Activated CD8-positive, alpha-beta T cell treated with anti-CD3 and anti-CD28 coated beads for 36 hours (primary cell): ENCODE results near the gene FKBP5. TPM values are rescaled to one million over a fixed set of nuclear protein-coding genes. Genes with fewer than 3 reads are reported as not detected.

ENCODE experiments used
- ATAC-seq: fragments of 200-7000 bp; cut with Tn5 transposase; one replicate; pipeline ENCODE4 v1.10.0; 2021; ENCODE audit warnings: mild to moderate bottlenecking, moderate library complexity
- CTCF ChIA-PET: fragments of 350-600 bp; sonication (Branson Sonifier 250); formaldehyde crosslinking; loops from one replicate; lab custom pipeline; 2021; ENCODE audit warnings: antibody characterized with exemption; lab: Charles Lee
- POLR2A ChIA-PET: fragments of 350-600 bp; sonication (Branson Sonifier 250); formaldehyde crosslinking; loops from one replicate; lab custom pipeline; 2021; ENCODE audit warnings: antibody characterized with exemption; lab: Charles Lee
- DNase-seq: peaks from one replicate; pipeline ENCODE4 v3.0.0-alpha.2; 2020
- H3K27ac Mint-ChIP-seq: one replicate; pipeline ENCODE4 v1.8.0; 2021; ENCODE audit warnings: mild to moderate bottlenecking, mixed read lengths
- H3K27me3 Mint-ChIP-seq: one replicate; pipeline ENCODE4 v1.8.0; 2021; ENCODE audit warnings: mixed read lengths
- H3K36me3 Mint-ChIP-seq: one replicate; pipeline ENCODE4 v1.8.0; 2021; ENCODE audit warnings: low read depth, mixed read lengths
- H3K4me1 Mint-ChIP-seq: one replicate; pipeline ENCODE4 v1.8.0; 2021; ENCODE audit warnings: low read depth, mixed read lengths
- H3K4me3 Mint-ChIP-seq: one replicate; pipeline ENCODE4 v1.8.0; 2021; ENCODE audit warnings: mild to moderate bottlenecking, moderate library complexity, mixed read lengths
- H3K9me3 Mint-ChIP-seq: one replicate; pipeline ENCODE4 v1.8.0; 2021; ENCODE audit warnings: mixed read lengths
- CTCF ChIP-seq: fragments of 200-600 bp; IDR thresholded peaks from one replicate; pipeline ENCODE4 v1.8.0; 2022; ENCODE audit warnings: antibody characterized with exemption, mild to moderate bottlenecking
- intact Hi-C: fragments of 100-400 bp; cut with micrococcal nuclease; formaldehyde crosslinking; loops from one replicate; pipeline ENCODE4 v1.10.0; 2022
- total RNA-seq, 2 experiments: library from RNA; stranded (reverse); gene quantifications; one replicate each; pipeline ENCODE4 v1.2.3, GENCODE V29; 2021

FKBP5 gene
- total RNA-seq, 2 experiments from 2014 or later, result 90.6 to 93.4 TPM

- Mint-ChIP-seq H3K4me1 (peaks cover 40% of the 10 kb centered on the region), H3K27ac (peak overlapping the region; percentile 91), H3K9me3 (no peaks in the 10 kb centered on the region), H3K4me3 (peak overlapping the region; percentile 56), H3K36me3 (peaks cover 14% of the 10 kb centered on the region), H3K27me3 (no peaks in the 10 kb centered on the region)
- ATAC-seq (peak; percentile 54), DNase-seq (no peak)
- intact Hi-C loops, result loop anchor here (5.0 kb wide), 2 partner anchors 58 to 67 kb away; no protein-coding TSS in a partner anchor
- ChIA-PET POLR2A (interaction anchor here (0.7 to 3.2 kb wide), 10 partner anchors 12 to 922 kb away, joined by 3 to 13 read pairs (median 4); partner anchors contain the start of genes ARMC12 and FKBP5), CTCF (interaction anchor here (0.6 to 4.6 kb wide), 13 partner anchors 11 to 101 kb away, joined by 3 to 36 read pairs (median 4); partner anchors contain the start of gene ARMC12)
- no peak for TF ChIP-seq CTCF
These were observed 19.2 kb downstream of the FKBP5 start for GRCh38 chr6:35669451-35670045.

DNA sequence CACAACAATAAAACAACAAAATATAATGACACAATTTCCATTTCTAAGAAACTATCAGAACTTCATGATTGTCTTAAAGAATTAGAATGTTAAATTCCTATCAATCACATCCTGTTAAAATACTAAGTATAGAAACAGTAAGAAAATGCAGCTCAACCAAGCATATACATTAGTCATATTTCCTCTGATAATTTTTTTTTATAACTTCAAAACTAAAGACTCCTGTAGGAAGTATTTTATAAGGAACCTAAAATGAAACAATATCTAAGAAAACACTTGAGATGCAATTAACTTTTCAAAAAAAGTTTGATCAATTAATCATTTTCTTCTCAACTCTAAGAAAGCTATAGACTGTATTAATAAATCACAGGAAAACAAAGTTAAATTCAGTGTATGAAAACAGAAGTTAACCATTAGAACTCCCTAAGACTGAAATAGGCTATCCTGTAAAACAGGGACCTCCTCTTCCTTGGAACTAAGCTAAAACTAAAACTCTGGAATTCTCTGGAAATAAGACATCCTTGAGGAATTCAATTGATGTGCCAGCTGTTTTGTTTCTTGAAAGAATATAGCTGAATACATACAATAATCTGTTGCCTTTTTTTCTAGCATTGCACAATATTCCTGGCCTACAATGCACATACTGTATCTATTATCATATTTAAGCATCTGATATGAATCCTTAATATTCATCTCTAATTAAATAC lies 19.8 kb downstream of the FKBP5 start:
- Mint-ChIP-seq H3K9me3 (no peaks in the 10 kb centered on the region), H3K36me3 (peaks cover 14% of the 10 kb centered on the region), H3K4me1 (peaks cover 34% of the 10 kb centered on the region), H3K27ac (peak overlapping the region; percentile 91), H3K4me3 (peak overlapping the region; percentile 68), H3K27me3 (no peaks in the 10 kb centered on the region)
- TF ChIP-seq CTCF, result no peak
- CTCF ChIA-PET, result interaction anchor here (0.7 to 4.6 kb wide), 14 partner anchors 8 to 100 kb away, joined by 3 to 36 read pairs (median 4); partner anchors contain the start of gene ARMC12
- no peak for DNase-seq
- ATAC-seq, result no peak
- intact Hi-C loops, result loop anchor here (5.0 kb wide), 2 partner anchors 58 to 67 kb away; no protein-coding TSS in a partner anchor
- POLR2A ChIA-PET, result interaction anchor here (0.7 to 3.2 kb wide), 8 partner anchors 13 to 921 kb away, joined by 3 to 13 read pairs (median 4); partner anchors contain the start of gene FKBP5

- ChIA-PET POLR2A (interaction anchor here (0.6 to 3.2 kb wide), 3 partner anchors 12 to 65 kb away, joined by 3 to 13 read pairs (median 4); no protein-coding TSS in a partner anchor), CTCF (interaction anchor here (1.0 to 4.6 kb wide), 7 partner anchors 9 to 84 kb away, joined by 3 to 36 read pairs (median 3); partner anchors contain the start of gene ARMC12)
- ATAC-seq (no peak), DNase-seq (no peak)
- Mint-ChIP-seq H3K27me3 (no peaks in the 10 kb centered on the region), H3K4me3 (peak overlapping the region; percentile 68), H3K9me3 (no peaks in the 10 kb centered on the region), H3K27ac (peak overlapping the region; percentile 91), H3K36me3 (peaks cover 14% of the 10 kb centered on the region), H3K4me1 (peaks cover 31% of the 10 kb centered on the region)
- TF ChIP-seq CTCF, result no peak
- intact Hi-C loops, result loop anchor here (5.0 kb wide), 2 partner anchors 59 to 66 kb away; no protein-coding TSS in a partner anchor
These were observed 20.6 kb downstream of the FKBP5 start for GRCh38 chr6:35668096-35668495.

DNA sequence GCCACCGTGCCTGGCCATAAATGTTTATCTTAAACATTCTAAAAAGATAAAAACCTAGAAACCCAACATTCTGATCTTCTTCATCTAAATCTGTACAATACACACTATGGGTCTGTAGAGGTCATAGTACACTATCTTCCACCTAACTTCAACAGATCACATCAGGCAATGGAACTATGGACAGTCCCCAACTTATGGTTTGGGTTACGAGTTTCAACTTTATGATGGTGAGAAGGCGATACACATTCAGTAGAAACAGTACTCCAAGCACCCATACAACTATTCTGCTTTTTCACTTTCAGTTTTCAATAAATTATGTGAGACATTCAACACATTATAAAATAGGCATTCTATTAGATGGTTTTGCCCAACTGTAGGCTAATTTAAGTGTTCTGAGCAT lies 23.1 kb downstream of the FKBP5 start:
- intact Hi-C loops, result loop anchor here (5.0 kb wide), 2 partner anchors 62 to 63 kb away; no protein-coding TSS in a partner anchor
- ChIA-PET POLR2A (interaction anchor here (1.8 kb wide), 1 partner anchor 11 kb away, joined by 4 read pairs; no protein-coding TSS in a partner anchor), CTCF (no interaction called here)
- Mint-ChIP-seq H3K27me3 (no peaks in the 10 kb centered on the region), H3K4me1 (peaks cover 27% of the 10 kb centered on the region), H3K4me3 (no peak overlapping the region), H3K27ac (no peak overlapping the region), H3K36me3 (peaks cover 6% of the 10 kb centered on the region), H3K9me3 (no peaks in the 10 kb centered on the region)
- TF ChIP-seq CTCF, result no peak
- ATAC-seq (peak; percentile 67), DNase-seq (no peak)
